Smooth muscle cell (in vitro differentiated cells): ENCODE results near the gene PLEKHA5. TPM values are rescaled to one million over a fixed set of nuclear protein-coding genes. Genes with fewer than 3 reads are reported as not detected.

ENCODE experiments used
- DNase-seq: peaks from one replicate; lab custom pipeline; 2025; ENCODE audit not compliant: unreplicated experiment; lab: John Stamatoyannopoulos, UW
- H2AFZ ChIP-seq: fragments of 200-600 bp; sonication (generic); 2 replicates; pipeline ENCODE4 v1.6.0; 2016; ENCODE audit warnings: antibody characterized with exemption, low read depth, mild to moderate bottlenecking
- H3F3A ChIP-seq: fragments of 200-600 bp; sonication (generic); 2 replicates; pipeline ENCODE4 v1.6.0; 2017; ENCODE audit warnings: antibody characterized with exemption, low read depth
- H3K27ac ChIP-seq: fragments of 200-600 bp; sonication (generic); 2 replicates; pipeline ENCODE4 v1.5.1; 2016; ENCODE audit warnings: low read depth, mild to moderate bottlenecking
- H3K27me3 ChIP-seq: fragments of 200-600 bp; sonication (generic); 2 replicates; pipeline ENCODE4 v1.6.1; 2016; ENCODE audit warnings: low read depth, mild to moderate bottlenecking
- H3K36me3 ChIP-seq: fragments of 200-600 bp; sonication (generic); 2 replicates; pipeline ENCODE4 v1.5.1; 2016; ENCODE audit warnings: low read depth
- H3K4me1 ChIP-seq: fragments of 200-600 bp; sonication (generic); 2 replicates; pipeline ENCODE4 v1.5.1; 2016; ENCODE audit warnings: low read depth
- H3K4me2 ChIP-seq: fragments of 200-600 bp; sonication (generic); 2 replicates; pipeline ENCODE4 v1.6.0; 2016; ENCODE audit warnings: mild to moderate bottlenecking
- H3K4me3 ChIP-seq: fragments of 200-600 bp; sonication (generic); 2 replicates; pipeline ENCODE4 v1.5.1; 2016; ENCODE audit warnings: mild to moderate bottlenecking
- H3K79me2 ChIP-seq: fragments of 200-600 bp; sonication (generic); 2 replicates; pipeline ENCODE4 v1.6.0; 2016; ENCODE audit warnings: low read depth, mild to moderate bottlenecking
- H3K9ac ChIP-seq: fragments of 200-600 bp; sonication (generic); 2 replicates; pipeline ENCODE4 v1.6.0; 2016; ENCODE audit warnings: low read depth
- H3K9me3 ChIP-seq: fragments of 200-600 bp; sonication (generic); replicated peaks from 2 replicates; pipeline ENCODE4 v1.5.1; 2016; ENCODE audit warnings: low read depth
- H4K20me1 ChIP-seq: fragments of 200-600 bp; sonication (generic); 2 replicates; pipeline ENCODE4 v1.6.0; 2016; ENCODE audit warnings: low read depth
- WGBS: methylation state at CpG from one replicate; pipeline ENCODE4 v1.1.7; 2016; ENCODE audit warnings: low lambda C conversion rate; 5-methylcytosine and 5-hydroxymethylcytosine counted together
- polyA plus RNA-seq: library from polyadenylated mRNA; unstranded; fragments of >200 nt; fragmentation: Nextera tagmentation; extraction: Ambion mirVana; gene quantifications from 2 replicates; pipeline ENCODE4 v1.2.1, GENCODE V29; 2016
- total RNA-seq: library from RNA; depleted of rRNA; stranded (reverse); fragments of >200 nt; gene quantifications from 2 replicates; pipeline ENCODE4 v1.2.3, GENCODE V29; 2014
- TF ChIP-seq, protein P1 (sequence below): fragments of 200-600 bp; sonication (generic); IDR thresholded peaks from 2 replicates; pipeline ENCODE4 v1.5.1; 2017; ENCODE audit warnings: borderline replicate concordance, mild to moderate bottlenecking, antibody characterized with exemption; ENCODE audit not compliant: insufficient read depth, poor library complexity, severe bottlenecking

PLEKHA5 gene
- total and polyA plus RNA-seq, 2 experiments from 2014 or later: 21.4 to 43.1 TPM

DNA sequence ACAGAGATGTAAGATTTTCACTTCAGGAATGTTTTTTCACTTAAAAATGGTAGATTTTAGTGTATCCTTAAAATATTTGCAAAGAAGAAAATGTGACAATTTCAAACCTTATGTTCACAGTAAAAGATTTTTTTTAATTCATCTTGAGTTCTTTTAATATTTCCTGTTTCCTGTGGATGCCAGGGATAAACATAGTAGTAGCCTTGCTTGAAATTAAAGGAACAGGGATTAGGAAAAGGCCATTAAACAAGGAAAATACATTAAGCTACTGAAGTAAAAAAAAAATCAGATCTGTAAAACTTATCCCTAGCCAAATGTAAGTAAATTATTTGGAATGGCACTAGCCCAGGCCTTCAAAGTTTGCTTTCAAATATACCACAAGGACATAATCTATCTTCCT is 171.7 kb downstream of the PLEKHA5 start:
- TF ChIP-seq, protein P1, sequence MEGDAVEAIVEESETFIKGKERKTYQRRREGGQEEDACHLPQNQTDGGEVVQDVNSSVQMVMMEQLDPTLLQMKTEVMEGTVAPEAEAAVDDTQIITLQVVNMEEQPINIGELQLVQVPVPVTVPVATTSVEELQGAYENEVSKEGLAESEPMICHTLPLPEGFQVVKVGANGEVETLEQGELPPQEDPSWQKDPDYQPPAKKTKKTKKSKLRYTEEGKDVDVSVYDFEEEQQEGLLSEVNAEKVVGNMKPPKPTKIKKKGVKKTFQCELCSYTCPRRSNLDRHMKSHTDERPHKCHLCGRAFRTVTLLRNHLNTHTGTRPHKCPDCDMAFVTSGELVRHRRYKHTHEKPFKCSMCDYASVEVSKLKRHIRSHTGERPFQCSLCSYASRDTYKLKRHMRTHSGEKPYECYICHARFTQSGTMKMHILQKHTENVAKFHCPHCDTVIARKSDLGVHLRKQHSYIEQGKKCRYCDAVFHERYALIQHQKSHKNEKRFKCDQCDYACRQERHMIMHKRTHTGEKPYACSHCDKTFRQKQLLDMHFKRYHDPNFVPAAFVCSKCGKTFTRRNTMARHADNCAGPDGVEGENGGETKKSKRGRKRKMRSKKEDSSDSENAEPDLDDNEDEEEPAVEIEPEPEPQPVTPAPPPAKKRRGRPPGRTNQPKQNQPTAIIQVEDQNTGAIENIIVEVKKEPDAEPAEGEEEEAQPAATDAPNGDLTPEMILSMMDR: no peak
- DNase-seq: no peak
- no peaks in the 10 kb centered on the region for H3K27me3 ChIP-seq
- no peaks in the 10 kb centered on the region for H4K20me1 ChIP-seq
- H2AFZ ChIP-seq: no peak overlapping the region
- H3K9me3 ChIP-seq: no peaks in the 10 kb centered on the region
- H3K4me1 ChIP-seq: peaks cover 7% of the 10 kb centered on the region
- H3F3A ChIP-seq: peaks cover 7% of the 10 kb centered on the region
- H3K9ac ChIP-seq: no peak overlapping the region
- H3K4me3 ChIP-seq: no peak overlapping the region
- no peaks in the 10 kb centered on the region for H3K79me2 ChIP-seq
- H3K27ac ChIP-seq: peak overlapping the region; percentile 14
- H3K4me2 ChIP-seq: no peak overlapping the region
- H3K36me3 ChIP-seq: no peaks in the 10 kb centered on the region

DNA sequence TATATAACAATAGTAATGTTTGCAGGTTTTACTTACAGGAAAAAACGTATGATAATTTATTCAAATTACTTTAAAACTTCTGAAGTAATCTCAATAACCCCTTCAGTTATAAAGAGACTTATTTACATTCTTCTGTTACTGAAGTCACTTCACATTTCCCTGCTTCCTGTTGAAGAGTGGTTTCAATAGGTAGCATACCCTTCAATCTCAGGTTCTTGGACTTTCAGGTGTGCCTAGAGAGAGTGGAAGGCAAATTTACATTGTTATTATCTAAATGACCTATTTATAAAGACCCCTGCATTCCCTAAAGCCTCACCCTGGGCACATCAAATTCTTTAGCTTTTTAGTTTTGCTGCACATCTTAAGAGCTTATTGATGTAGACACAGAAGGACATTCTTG is 172.2 kb downstream of the PLEKHA5 start:
- Histone ChIP-seq H3K27me3 (no peaks in the 10 kb centered on the region), H3F3A (peaks cover 7% of the 10 kb centered on the region), H3K9me3 (no peaks in the 10 kb centered on the region), H3K79me2 (no peaks in the 10 kb centered on the region), H3K4me2 (peak overlapping the region; percentile 6), H3K4me3 (no peak overlapping the region), H3K36me3 (no peaks in the 10 kb centered on the region), H2AFZ (no peak overlapping the region), H3K4me1 (peaks cover 7% of the 10 kb centered on the region), H3K27ac (peak overlapping the region; percentile 14), H4K20me1 (no peaks in the 10 kb centered on the region), H3K9ac (no peak overlapping the region)
- 77% methylated on average over 1 of the region's 1 CpG for WGBS
- DNase-seq: no peak
- TF ChIP-seq, protein P1: no peak

DNA sequence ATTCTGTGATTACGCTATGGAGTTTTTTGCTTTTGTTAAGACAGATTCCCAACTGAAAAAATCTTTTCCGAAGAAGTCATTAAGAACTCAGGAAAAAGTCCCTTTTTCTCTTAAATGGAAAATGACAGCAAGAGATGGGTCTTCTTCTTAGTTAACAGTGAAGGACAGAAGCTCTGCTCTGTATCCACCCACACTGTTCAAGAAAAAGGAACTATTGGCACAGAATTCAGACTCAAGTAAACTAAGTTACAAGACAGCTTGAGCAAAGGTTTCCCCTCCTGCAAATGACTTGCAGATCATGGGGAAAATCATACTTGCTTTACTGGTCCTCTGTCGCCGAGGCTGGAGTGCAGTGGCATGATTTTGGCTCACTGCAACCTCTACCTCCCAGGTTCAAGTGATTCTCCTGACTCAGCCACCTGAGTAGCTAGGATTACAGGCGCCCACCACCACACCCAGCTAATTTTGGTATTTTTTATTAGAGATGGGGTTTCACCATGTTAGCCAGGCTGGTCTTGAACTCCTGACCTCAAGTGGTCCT is 172.6 kb downstream of the PLEKHA5 start:
- no peak overlapping the region for H3K9ac ChIP-seq
- H3K9me3 ChIP-seq: no peaks in the 10 kb centered on the region
- DNase-seq: no peak
- H3K36me3 ChIP-seq: no peaks in the 10 kb centered on the region
- peak overlapping the region; percentile 6 for H3K4me2 ChIP-seq
- 91% methylated on average over 5 of the region's 5 CpGs for WGBS
- H3K79me2 ChIP-seq: no peaks in the 10 kb centered on the region
- H3K4me1 ChIP-seq: peaks cover 7% of the 10 kb centered on the region
- no peaks in the 10 kb centered on the region for H4K20me1 ChIP-seq
- H3K4me3 ChIP-seq: no peak overlapping the region
- peaks cover 7% of the 10 kb centered on the region for H3F3A ChIP-seq
- H2AFZ ChIP-seq: no peak overlapping the region
- no peaks in the 10 kb centered on the region for H3K27me3 ChIP-seq
- peak overlapping the region; percentile 14 for H3K27ac ChIP-seq
- TF ChIP-seq, protein P1: no peak

DNA sequence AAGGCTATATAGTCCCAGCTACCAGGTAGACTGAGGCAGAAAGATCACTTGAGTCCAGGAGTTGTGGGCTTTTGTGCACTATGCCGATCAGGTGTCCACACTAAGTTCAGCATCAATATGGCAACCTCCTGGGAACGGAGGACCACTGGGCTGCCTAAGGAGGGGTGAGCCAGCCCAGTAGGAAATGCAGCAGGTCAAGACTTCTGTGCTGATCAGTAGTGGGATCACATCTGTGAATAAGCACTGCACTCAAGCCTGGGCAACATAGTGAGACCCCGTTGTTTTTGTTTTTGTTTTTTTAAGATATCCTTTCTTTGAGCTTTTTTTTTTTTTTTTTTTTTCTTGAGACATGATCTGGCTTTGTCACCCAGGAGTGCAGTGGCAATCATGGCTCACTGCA is 174.0 kb downstream of the PLEKHA5 start:
- no peak overlapping the region for H3K27ac ChIP-seq
- H3K27me3 ChIP-seq: no peaks in the 10 kb centered on the region
- TF ChIP-seq, protein P1: no peak
- no peaks in the 10 kb centered on the region for H3K9me3 ChIP-seq
- H3K36me3 ChIP-seq: no peaks in the 10 kb centered on the region
- no peak overlapping the region for H3K4me3 ChIP-seq
- no peak overlapping the region for H3K4me2 ChIP-seq
- peaks cover 7% of the 10 kb centered on the region for H3K4me1 ChIP-seq
- H2AFZ ChIP-seq: no peak overlapping the region
- H4K20me1 ChIP-seq: no peaks in the 10 kb centered on the region
- no peak overlapping the region for H3K9ac ChIP-seq
- H3K79me2 ChIP-seq: no peaks in the 10 kb centered on the region
- DNase-seq: no peak
- peaks cover 6% of the 10 kb centered on the region for H3F3A ChIP-seq
- 98% methylated on average over 3 of the region's 3 CpGs for WGBS
